Measurements from ENCODE around the gene UTS2R.

GRCh38 chr17:82366749-82367148 is 4.8 kb upstream of the UTS2R start:
- TF ChIP-seq CTCF (IDR thresholded peaks at IDR 0.05; ENCODE audit: borderline replicate concordance, extremely low read depth, low read length, poor library complexity, severe bottlenecking): no peak
- no peak for TF ChIP-seq EZH2 (IDR thresholded peaks at IDR 0.05; ENCODE audit: borderline replicate concordance, low read depth, low read length, severe bottlenecking)

Measured in DND-41 (cell line).